Skeletal muscle satellite cell (primary cell): Measurements from ENCODE around the gene KCNH2.

ENCODE experiments used
- H3K27me3 ChIP-seq: 2 replicates; pipeline ENCODE4 v1.7.0; 2013; ENCODE audit warnings: low read length; ENCODE audit not compliant: control insufficient read depth, insufficient read depth
- H3K36me3 ChIP-seq: 2 replicates; pipeline ENCODE4 v1.7.0; 2013; ENCODE audit warnings: mild to moderate bottlenecking, control low read depth, low read length; ENCODE audit not compliant: insufficient read depth
- H3K4me1 ChIP-seq: 2 replicates; pipeline ENCODE4 v1.7.0; 2013; ENCODE audit warnings: low read length; ENCODE audit not compliant: control insufficient read depth, insufficient read depth
- H3K4me2 ChIP-seq: 2 replicates; pipeline ENCODE4 v1.7.0; 2013; ENCODE audit warnings: mild to moderate bottlenecking, low read length
- H3K4me3 ChIP-seq: 2 replicates; pipeline ENCODE4 v1.7.0; 2013; ENCODE audit warnings: low read length
- H3K9ac ChIP-seq: 2 replicates; pipeline ENCODE4 v1.7.0; 2013; ENCODE audit warnings: mild to moderate bottlenecking, low read depth, low read length, moderate library complexity
- H3K9me3 ChIP-seq: replicated peaks from 2 replicates; pipeline ENCODE4 v1.7.0; 2013; ENCODE audit warnings: mild to moderate bottlenecking, control low read depth, low read length

KCNH2 gene

GRCh38 chr7:150970424-150970823 is 7.7 kb downstream of the KCNH2 start:
- Histone ChIP-seq H3K4me2 (no peak overlapping the region), H3K9me3 (no peaks in the 10 kb centered on the region), H3K27me3 (peaks cover 74% of the 10 kb centered on the region), H3K9ac (no peak overlapping the region), H3K4me1 (peaks cover 14% of the 10 kb centered on the region), H3K36me3 (no peaks in the 10 kb centered on the region), H3K4me3 (no peak overlapping the region)

GRCh38 chr7:150969475-150969874 is 8.6 kb downstream of the KCNH2 start:
- no peaks in the 10 kb centered on the region for H3K9me3 ChIP-seq
- peaks cover 70% of the 10 kb centered on the region for H3K27me3 ChIP-seq
- H3K36me3 ChIP-seq = no peaks in the 10 kb centered on the region
- no peak overlapping the region for H3K4me3 ChIP-seq
- no peak overlapping the region for H3K4me2 ChIP-seq
- peaks cover 7% of the 10 kb centered on the region for H3K4me1 ChIP-seq
- H3K9ac ChIP-seq = no peak overlapping the region

GRCh38 chr7:150968734-150969372 is 9.3 kb downstream of the KCNH2 start:
- H3K9me3 ChIP-seq = no peaks in the 10 kb centered on the region
- H3K4me3 ChIP-seq = no peak overlapping the region
- H3K36me3 ChIP-seq = no peaks in the 10 kb centered on the region
- no peak overlapping the region for H3K9ac ChIP-seq
- peaks cover 68% of the 10 kb centered on the region for H3K27me3 ChIP-seq
- H3K4me1 ChIP-seq = peaks cover 7% of the 10 kb centered on the region
- H3K4me2 ChIP-seq = no peak overlapping the region

GRCh38 chr7:150968056-150968733 is 9.9 kb downstream of the KCNH2 start:
- Histone ChIP-seq H3K4me1 (peaks cover 7% of the 10 kb centered on the region), H3K27me3 (peaks cover 62% of the 10 kb centered on the region), H3K4me2 (no peak overlapping the region), H3K4me3 (no peak overlapping the region), H3K36me3 (no peaks in the 10 kb centered on the region), H3K9me3 (no peaks in the 10 kb centered on the region), H3K9ac (no peak overlapping the region)

- Histone ChIP-seq H3K9ac (no peak overlapping the region), H3K4me2 (no peak overlapping the region), H3K27me3 (peaks cover 53% of the 10 kb centered on the region), H3K4me1 (peaks cover 7% of the 10 kb centered on the region), H3K4me3 (no peak overlapping the region), H3K36me3 (no peaks in the 10 kb centered on the region), H3K9me3 (no peaks in the 10 kb centered on the region)
These were observed 10.8 kb downstream of the KCNH2 start for GRCh38 chr7:150967349-150967748.

GRCh38 chr7:150966002-150966401 is 12.1 kb downstream of the KCNH2 start:
- Histone ChIP-seq H3K9me3 (no peaks in the 10 kb centered on the region), H3K4me1 (no peaks in the 10 kb centered on the region), H3K4me2 (no peak overlapping the region), H3K27me3 (peaks cover 47% of the 10 kb centered on the region), H3K36me3 (no peaks in the 10 kb centered on the region), H3K9ac (no peak overlapping the region), H3K4me3 (no peak overlapping the region)

GRCh38 chr7:150965273-150965830 is 12.8 kb downstream of the KCNH2 start:
- Histone ChIP-seq H3K9me3 (no peaks in the 10 kb centered on the region), H3K4me3 (no peak overlapping the region), H3K9ac (no peak overlapping the region), H3K4me1 (no peaks in the 10 kb centered on the region), H3K4me2 (no peak overlapping the region), H3K36me3 (no peaks in the 10 kb centered on the region), H3K27me3 (peaks cover 40% of the 10 kb centered on the region)

- H3K9ac ChIP-seq = no peak overlapping the region
These were observed 13.5 kb downstream of the KCNH2 start for GRCh38 chr7:150964593-150965111.

GRCh38 chr7:150963707-150964559 is 14.2 kb downstream of the KCNH2 start:
- Histone ChIP-seq H3K36me3 (no peaks in the 10 kb centered on the region), H3K27me3 (peaks cover 29% of the 10 kb centered on the region), H3K4me2 (no peak overlapping the region), H3K4me1 (no peaks in the 10 kb centered on the region), H3K9ac (no peak overlapping the region), H3K9me3 (no peaks in the 10 kb centered on the region), H3K4me3 (no peak overlapping the region)

More at GRCh38 chr7:150964593-150965111, 13.5 kb downstream of the KCNH2 start:
- no peaks in the 10 kb centered on the region for H3K36me3 ChIP-seq
- peaks cover 36% of the 10 kb centered on the region for H3K27me3 ChIP-seq
- no peak overlapping the region for H3K4me3 ChIP-seq
- no peak overlapping the region for H3K4me2 ChIP-seq
- H3K9me3 ChIP-seq = no peaks in the 10 kb centered on the region
- no peaks in the 10 kb centered on the region for H3K4me1 ChIP-seq

GRCh38 chr7:150962553-150963399 is 15.3 kb downstream of the KCNH2 start:
- H3K27me3 ChIP-seq = peaks cover 17% of the 10 kb centered on the region
- no peak overlapping the region for H3K4me2 ChIP-seq
- H3K4me1 ChIP-seq = no peaks in the 10 kb centered on the region
- no peaks in the 10 kb centered on the region for H3K9me3 ChIP-seq
- H3K4me3 ChIP-seq = no peak overlapping the region
- H3K9ac ChIP-seq = no peak overlapping the region
- no peaks in the 10 kb centered on the region for H3K36me3 ChIP-seq

GRCh38 chr7:150962290-150962552 is 15.9 kb downstream of the KCNH2 start:
- no peak overlapping the region for H3K9ac ChIP-seq
- no peaks in the 10 kb centered on the region for H3K4me1 ChIP-seq
- H3K4me2 ChIP-seq = no peak overlapping the region
- peaks cover 15% of the 10 kb centered on the region for H3K27me3 ChIP-seq
- H3K36me3 ChIP-seq = no peaks in the 10 kb centered on the region
- H3K4me3 ChIP-seq = no peak overlapping the region
- no peaks in the 10 kb centered on the region for H3K9me3 ChIP-seq
